Smooth muscle cell (in vitro differentiated cells): ENCODE data around the gene HAUS7. TPM values are rescaled to one million over a fixed set of nuclear protein-coding genes. Genes with fewer than 3 reads are reported as not detected.

Source experiments
- DNase-seq: peaks from one replicate; lab custom pipeline; 2025; ENCODE audit not compliant: unreplicated experiment; lab: John Stamatoyannopoulos, UW
- H2AFZ ChIP-seq: fragments of 200-600 bp; sonication (generic); 2 replicates; pipeline ENCODE4 v1.6.0; 2016; ENCODE audit warnings: antibody characterized with exemption, low read depth, mild to moderate bottlenecking
- H3F3A ChIP-seq: fragments of 200-600 bp; sonication (generic); 2 replicates; pipeline ENCODE4 v1.6.0; 2017; ENCODE audit warnings: antibody characterized with exemption, low read depth
- H3K27ac ChIP-seq: fragments of 200-600 bp; sonication (generic); 2 replicates; pipeline ENCODE4 v1.5.1; 2016; ENCODE audit warnings: low read depth, mild to moderate bottlenecking
- H3K27me3 ChIP-seq: fragments of 200-600 bp; sonication (generic); 2 replicates; pipeline ENCODE4 v1.6.1; 2016; ENCODE audit warnings: low read depth, mild to moderate bottlenecking
- H3K36me3 ChIP-seq: fragments of 200-600 bp; sonication (generic); 2 replicates; pipeline ENCODE4 v1.5.1; 2016; ENCODE audit warnings: low read depth
- H3K4me1 ChIP-seq: fragments of 200-600 bp; sonication (generic); 2 replicates; pipeline ENCODE4 v1.5.1; 2016; ENCODE audit warnings: low read depth
- H3K4me2 ChIP-seq: fragments of 200-600 bp; sonication (generic); 2 replicates; pipeline ENCODE4 v1.6.0; 2016; ENCODE audit warnings: mild to moderate bottlenecking
- H3K4me3 ChIP-seq: fragments of 200-600 bp; sonication (generic); 2 replicates; pipeline ENCODE4 v1.5.1; 2016; ENCODE audit warnings: mild to moderate bottlenecking
- H3K79me2 ChIP-seq: fragments of 200-600 bp; sonication (generic); 2 replicates; pipeline ENCODE4 v1.6.0; 2016; ENCODE audit warnings: low read depth, mild to moderate bottlenecking
- H3K9ac ChIP-seq: fragments of 200-600 bp; sonication (generic); 2 replicates; pipeline ENCODE4 v1.6.0; 2016; ENCODE audit warnings: low read depth
- H3K9me3 ChIP-seq: fragments of 200-600 bp; sonication (generic); replicated peaks from 2 replicates; pipeline ENCODE4 v1.5.1; 2016; ENCODE audit warnings: low read depth
- H4K20me1 ChIP-seq: fragments of 200-600 bp; sonication (generic); 2 replicates; pipeline ENCODE4 v1.6.0; 2016; ENCODE audit warnings: low read depth
- CTCF ChIP-seq: fragments of 200-600 bp; sonication (generic); IDR thresholded peaks from 2 replicates; pipeline ENCODE4 v1.5.1; 2017; ENCODE audit warnings: borderline replicate concordance, mild to moderate bottlenecking, antibody characterized with exemption; ENCODE audit not compliant: insufficient read depth, poor library complexity, severe bottlenecking
- WGBS: methylation state at CpG from one replicate; pipeline ENCODE4 v1.1.7; 2016; ENCODE audit warnings: low lambda C conversion rate; 5-methylcytosine and 5-hydroxymethylcytosine counted together
- polyA plus RNA-seq: library from polyadenylated mRNA; unstranded; fragments of >200 nt; fragmentation: Nextera tagmentation; extraction: Ambion mirVana; gene quantifications from 2 replicates; pipeline ENCODE4 v1.2.1, GENCODE V29; 2016
- small RNA-seq: library from RNA; depleted of rRNA; stranded (forward); fragments of <200 nt; gene quantifications from one replicate; pipeline ENCODE3, GENCODE V24; 2014
- total RNA-seq: library from RNA; depleted of rRNA; stranded (reverse); fragments of >200 nt; gene quantifications from 2 replicates; pipeline ENCODE4 v1.2.3, GENCODE V29; 2014

The HAUS7 gene
- total and polyA plus RNA-seq, 2 experiments from 2014 or later = 18.5 to 27.4 TPM

GRCh38 chrX:153401133-153401764 lies 69.1 kb downstream of the HAUS7 start, which contains the start of gene PNMA6E:
PNMA6E (minus strand) TSS chrX:153401350; CDS start chrX:153398849, 2,501 bp downstream.
- Histone ChIP-seq H3K4me1 (no peaks in the 10 kb centered on the region), H2AFZ (no peak within 1 kb of the TSS), H3K4me2 (no peak within 1 kb of the TSS), H3K36me3 (no peaks in the 10 kb centered on the region), H3K9me3 (no peaks in the 10 kb centered on the region), H3K79me2 (no peaks in the 10 kb centered on the region), H3K4me3 (no peak within 1 kb of the TSS), H3K27me3 (no peaks in the 10 kb centered on the region), H3K27ac (no peak within 1 kb of the TSS), H3K9ac (no peak within 1 kb of the TSS), H4K20me1 (no peaks in the 10 kb centered on the region), H3F3A (no peaks in the 10 kb centered on the region)
- DNase-seq = no peak
- TF ChIP-seq CTCF = no peak
- 91% methylated on average over 29 of the region's 29 CpGs for WGBS

- Histone ChIP-seq H3K4me3 (no peak overlapping the region), H3K27me3 (no peaks in the 10 kb centered on the region), H3K36me3 (no peaks in the 10 kb centered on the region), H3K79me2 (no peaks in the 10 kb centered on the region), H3K27ac (no peak overlapping the region), H3K4me2 (no peak overlapping the region), H2AFZ (no peak overlapping the region), H3F3A (no peaks in the 10 kb centered on the region), H3K9ac (no peak overlapping the region), H3K4me1 (no peaks in the 10 kb centered on the region), H3K9me3 (no peaks in the 10 kb centered on the region), H4K20me1 (no peaks in the 10 kb centered on the region)
- no peak for DNase-seq
- 61% methylated on average over 10 of the region's 60 CpGs for WGBS
- peak; percentile 52 for TF ChIP-seq CTCF
Observed at GRCh38 chrX:153400146-153401132, 69.9 kb downstream of the HAUS7 start.

GRCh38 chrX:153398275-153398960 lies 72.0 kb downstream of the HAUS7 start:
- no peak for DNase-seq
- Histone ChIP-seq H3K9me3 (no peaks in the 10 kb centered on the region), H3K27me3 (no peaks in the 10 kb centered on the region), H3F3A (no peaks in the 10 kb centered on the region), H3K4me2 (no peak overlapping the region), H3K4me1 (no peaks in the 10 kb centered on the region), H4K20me1 (no peaks in the 10 kb centered on the region), H2AFZ (no peak overlapping the region), H3K36me3 (no peaks in the 10 kb centered on the region), H3K79me2 (no peaks in the 10 kb centered on the region), H3K9ac (no peak overlapping the region), H3K4me3 (no peak overlapping the region), H3K27ac (no peak overlapping the region)
- no peak for TF ChIP-seq CTCF
- WGBS = 92% methylated on average over 17 of the region's 17 CpGs

Small RNAs within 50 kb of the gene (small RNA-seq; reads per million reads assigned to genes)
- gene RN7SL667P = not detected

Other genes with a start within 250 kb of the HAUS7 start
- not detected in 2 replicates for gene PNMA6F, start 148.8 kb downstream of the HAUS7 start, total RNA-seq
- not detected in 2 replicates for gene PNMA6F, start 148.8 kb downstream of the HAUS7 start, polyA plus RNA-seq
- gene ZNF275, start 136.4 kb downstream of the HAUS7 start, total RNA-seq = 17.8 and 23.7 TPM in 2 replicates
- 6.6 and 9.7 TPM in 2 replicates for gene ZNF275, start 136.4 kb downstream of the HAUS7 start, polyA plus RNA-seq
- gene PNMA6E, start 69.2 kb downstream of the HAUS7 start, total RNA-seq = not detected in 2 replicates
- gene PNMA6E, start 69.2 kb downstream of the HAUS7 start, polyA plus RNA-seq = not detected in 2 replicates
- gene ZFP92, start 59.1 kb downstream of the HAUS7 start, total RNA-seq = 1.3 and 1.5 TPM in 2 replicates
- gene ZFP92, start 59.1 kb downstream of the HAUS7 start, polyA plus RNA-seq = 0.46 and 0.73 TPM in 2 replicates
- gene TREX2, start 24.5 kb downstream of the HAUS7 start, total RNA-seq = 1.3 and 4.0 TPM in 2 replicates
- 0.41 and 2.5 TPM in 2 replicates for gene TREX2, start 24.5 kb downstream of the HAUS7 start, polyA plus RNA-seq
- gene BGN, start 24.4 kb upstream of the HAUS7 start, total RNA-seq = 262 and 298 TPM in 2 replicates
- gene BGN, start 24.4 kb upstream of the HAUS7 start, polyA plus RNA-seq = 387 and 621 TPM in 2 replicates
- gene ATP2B3, start 47.1 kb upstream of the HAUS7 start, total RNA-seq = 0.22 TPM in 2 replicates
- 0.05 and 0.31 TPM in 2 replicates for gene ATP2B3, start 47.1 kb upstream of the HAUS7 start, polyA plus RNA-seq
- 9.4 and 17.9 TPM in 2 replicates for gene CCNQ, start 128.6 kb upstream of the HAUS7 start, total RNA-seq
- gene CCNQ, start 128.6 kb upstream of the HAUS7 start, polyA plus RNA-seq = 23.0 and 27.3 TPM in 2 replicates
- gene DUSP9, start 176.6 kb upstream of the HAUS7 start, total RNA-seq = 3.0 and 4.7 TPM in 2 replicates
- gene DUSP9, start 176.6 kb upstream of the HAUS7 start, polyA plus RNA-seq = 7.2 and 11.3 TPM in 2 replicates
- gene PNCK, start 203.2 kb upstream of the HAUS7 start, total RNA-seq = 4.0 and 6.4 TPM in 2 replicates
- 2.8 and 9.2 TPM in 2 replicates for gene PNCK, start 203.2 kb upstream of the HAUS7 start, polyA plus RNA-seq
- gene SLC6A8, start 217.3 kb upstream of the HAUS7 start, total RNA-seq = 42.6 and 45.2 TPM in 2 replicates
- gene SLC6A8, start 217.3 kb upstream of the HAUS7 start, polyA plus RNA-seq = 98.1 and 128 TPM in 2 replicates